ENCODE results near the gene ACOT7.

- peak; percentile 90 for TF ChIP-seq CTCF (conservative IDR thresholded peaks at IDR 0.05; ENCODE audit: low read length)
- no peak for TF ChIP-seq EZH2phosphoT487 (IDR thresholded peaks at IDR 0.05; ENCODE audit: borderline replicate concordance, low read depth, low read length)
Measured at GRCh38 chr1:6347641-6348487, 45.7 kb downstream of the ACOT7 start.

All from OCI-LY7 (cell line).